HG02610 (cell line): ENCODE results near the gene RALY.

ENCODE experiments used
- ATAC-seq: cut with Tn5 transposase; IDR thresholded peaks from one replicate; pipeline ENCODE4 v1.9.1; 2021; ENCODE audit warnings: mild to moderate bottlenecking, moderate library complexity; ENCODE audit not compliant: unreplicated experiment

Gene RALY

GRCh38 chr20:34100576-34100975, 106.9 kb downstream of the RALY start:
- no peak for ATAC-seq

- ATAC-seq: no peak
Observed at GRCh38 chr20:34102342-34102741, 108.6 kb downstream of the RALY start.

- ATAC-seq: no peak
Observed at GRCh38 chr20:34104059-34104458, 110.3 kb downstream of the RALY start.

GRCh38 chr20:34105978-34106675, 112.4 kb downstream of the RALY start:
- ATAC-seq: no peak

GRCh38 chr20:34108616-34109174, 115.0 kb downstream of the RALY start:
- no peak for ATAC-seq

GRCh38 chr20:34109442-34109841, 115.7 kb downstream of the RALY start:
- ATAC-seq: no peak

GRCh38 chr20:34110025-34110744, 116.5 kb downstream of the RALY start:
- ATAC-seq: no peak

GRCh38 chr20:34110745-34111641, 117.3 kb downstream of the RALY start:
- no peak for ATAC-seq

- ATAC-seq: peak; percentile 84
Observed at GRCh38 chr20:34111702-34112599, 118.2 kb downstream of the RALY start, which contains the start of gene EIF2S2. Gene EIF2S2, minus strand, starts transcription at chr20:34112243. Its CDS starts 133 bp downstream, at chr20:34112110.

- peak; percentile 8 for ATAC-seq
Observed at GRCh38 chr20:34112600-34113101, 118.9 kb downstream of the RALY start.

GRCh38 chr20:34114809-34115208, 121.1 kb downstream of the RALY start:
- no peak for ATAC-seq

GRCh38 chr20:34115232-34115631, 121.5 kb downstream of the RALY start:
- no peak for ATAC-seq

GRCh38 chr20:34120213-34120612, 126.5 kb downstream of the RALY start:
- no peak for ATAC-seq

GRCh38 chr20:34122274-34122980, 128.7 kb downstream of the RALY start:
- ATAC-seq: no peak

- no peak for ATAC-seq
Observed at GRCh38 chr20:34123309-34123708, 129.6 kb downstream of the RALY start.

GRCh38 chr20:34124469-34125249, 130.9 kb downstream of the RALY start:
- no peak for ATAC-seq

GRCh38 chr20:34127792-34128191, 134.1 kb downstream of the RALY start:
- ATAC-seq: no peak

- no peak for ATAC-seq
Observed at GRCh38 chr20:34129518-34130162, 135.9 kb downstream of the RALY start.
